Measurements from ENCODE around the gene SLC35G2.
"Not testable (repeated sequence)": the region's sequence is repeated elsewhere in the genome, so short reads cannot be mapped to it uniquely, and the experiment has no call there.

The SLC35G2 gene

GRCh38 chr3:136844724-136845123 is 25.8 kb downstream of the SLC35G2 start:
- Mint-ChIP-seq H3K4me1 (ENCODE audit: low read depth) (peaks cover under 1% of the 10 kb centered on the region), H3K36me3 (peaks cover 16% of the 10 kb centered on the region), H3K4me3 (no peak overlapping the region), H3K27ac (no peak overlapping the region), H3K9me3 (ENCODE audit: low read depth) (no peaks in the 10 kb centered on the region), H3K27me3 (no peaks in the 10 kb centered on the region)

- no peak overlapping the region for H3K27ac Mint-ChIP-seq
- H3K27me3 Mint-ChIP-seq = no peaks in the 10 kb centered on the region
- H3K9me3 Mint-ChIP-seq (ENCODE audit: low read depth) = peaks cover 10% of the 10 kb centered on the region
- H3K4me1 Mint-ChIP-seq (ENCODE audit: low read depth) = peaks cover 2% of the 10 kb centered on the region
- peaks cover 15% of the 10 kb centered on the region for H3K36me3 Mint-ChIP-seq
- no peak overlapping the region for H3K4me3 Mint-ChIP-seq
Measured at GRCh38 chr3:136852180-136852579, 33.3 kb downstream of the SLC35G2 start.

- H3K4me3 Mint-ChIP-seq = no peak overlapping the region
- H3K27me3 Mint-ChIP-seq = no peaks in the 10 kb centered on the region
- H3K9me3 Mint-ChIP-seq (ENCODE audit: low read depth) = peaks cover 10% of the 10 kb centered on the region
- peaks cover 20% of the 10 kb centered on the region for H3K36me3 Mint-ChIP-seq
- H3K27ac Mint-ChIP-seq = no peak overlapping the region
- peaks cover 19% of the 10 kb centered on the region for H3K4me1 Mint-ChIP-seq (ENCODE audit: low read depth)
Measured at GRCh38 chr3:136856665-136857064, 37.7 kb downstream of the SLC35G2 start.

- Mint-ChIP-seq H3K36me3 (peaks cover 20% of the 10 kb centered on the region), H3K27me3 (no peaks in the 10 kb centered on the region), H3K9me3 (ENCODE audit: low read depth) (peaks cover 10% of the 10 kb centered on the region), H3K27ac (no peak overlapping the region), H3K4me1 (ENCODE audit: low read depth) (peaks cover 28% of the 10 kb centered on the region), H3K4me3 (no peak overlapping the region)
Measured at GRCh38 chr3:136858381-136858780, 39.5 kb downstream of the SLC35G2 start.

GRCh38 chr3:136860541-136860940 is 41.6 kb downstream of the SLC35G2 start:
- Mint-ChIP-seq H3K4me1 (ENCODE audit: low read depth) (peaks cover 39% of the 10 kb centered on the region), H3K9me3 (ENCODE audit: low read depth) (peaks cover 10% of the 10 kb centered on the region), H3K27me3 (no peaks in the 10 kb centered on the region), H3K4me3 (peak overlapping the region; percentile 96), H3K36me3 (peaks cover 15% of the 10 kb centered on the region), H3K27ac (peak overlapping the region; percentile 85)

- H3K27ac Mint-ChIP-seq = peak within 1 kb of the TSS; percentile 97
- H3K36me3 Mint-ChIP-seq = peaks cover 12% of the 10 kb centered on the region
- no peaks in the 10 kb centered on the region for H3K27me3 Mint-ChIP-seq
- peak within 1 kb of the TSS; percentile 96 for H3K4me3 Mint-ChIP-seq
- H3K4me1 Mint-ChIP-seq (ENCODE audit: low read depth) = peaks cover 51% of the 10 kb centered on the region
- H3K9me3 Mint-ChIP-seq (ENCODE audit: low read depth) = peaks cover 2% of the 10 kb centered on the region
Measured at GRCh38 chr3:136861890-136862616, 43.1 kb downstream of the SLC35G2 start, which contains the start of gene NCK1. NCK1 (plus strand) TSS chr3:136862208; CDS start chr3:136928002, 65,794 bp downstream.

- H3K27me3 Mint-ChIP-seq = no peaks in the 10 kb centered on the region
- H3K36me3 Mint-ChIP-seq = peaks cover 12% of the 10 kb centered on the region
- peaks cover 56% of the 10 kb centered on the region for H3K4me1 Mint-ChIP-seq (ENCODE audit: low read depth)
- H3K27ac Mint-ChIP-seq = peak overlapping the region; percentile 97
- no peaks in the 10 kb centered on the region for H3K9me3 Mint-ChIP-seq (ENCODE audit: low read depth)
- H3K4me3 Mint-ChIP-seq = peak overlapping the region; percentile 96
Measured at GRCh38 chr3:136862617-136863322, 43.8 kb downstream of the SLC35G2 start.

GRCh38 chr3:136869282-136869681 is 50.4 kb downstream of the SLC35G2 start:
- peaks cover 29% of the 10 kb centered on the region for H3K36me3 Mint-ChIP-seq

GRCh38 chr3:136872258-136872657 is 53.3 kb downstream of the SLC35G2 start:
- H3K4me3 Mint-ChIP-seq; H3K9me3 Mint-ChIP-seq (ENCODE audit: low read depth); H3K27me3 Mint-ChIP-seq: not testable (repeated sequence)
- Mint-ChIP-seq H3K27ac (peak overlapping the region; percentile 1), H3K36me3 (peaks cover 30% of the 10 kb centered on the region), H3K4me1 (ENCODE audit: low read depth) (peaks cover 60% of the 10 kb centered on the region)

More at GRCh38 chr3:136869282-136869681, 50.4 kb downstream of the SLC35G2 start:
- no peaks in the 10 kb centered on the region for H3K9me3 Mint-ChIP-seq (ENCODE audit: low read depth)
- no peak overlapping the region for H3K27ac Mint-ChIP-seq
- H3K4me3 Mint-ChIP-seq = no peak overlapping the region
- no peaks in the 10 kb centered on the region for H3K27me3 Mint-ChIP-seq
- H3K4me1 Mint-ChIP-seq (ENCODE audit: low read depth) = peaks cover 66% of the 10 kb centered on the region

GRCh38 chr3:136879510-136879909 is 60.6 kb downstream of the SLC35G2 start:
- H3K36me3 Mint-ChIP-seq = peaks cover 12% of the 10 kb centered on the region
- H3K4me3 Mint-ChIP-seq; H3K27me3 Mint-ChIP-seq; H3K9me3 Mint-ChIP-seq (ENCODE audit: low read depth); H3K27ac Mint-ChIP-seq: not testable (repeated sequence)
- H3K4me1 Mint-ChIP-seq (ENCODE audit: low read depth) = peaks cover 64% of the 10 kb centered on the region

- Mint-ChIP-seq H3K27me3 (no peaks in the 10 kb centered on the region), H3K4me3 (no peak overlapping the region), H3K36me3 (peaks cover 10% of the 10 kb centered on the region), H3K4me1 (ENCODE audit: low read depth) (peaks cover 77% of the 10 kb centered on the region), H3K9me3 (ENCODE audit: low read depth) (no peaks in the 10 kb centered on the region), H3K27ac (no peak overlapping the region)
Measured at GRCh38 chr3:136882571-136882970, 63.6 kb downstream of the SLC35G2 start.

GRCh38 chr3:136883967-136884720 is 65.2 kb downstream of the SLC35G2 start:
- Mint-ChIP-seq H3K4me3 (peak overlapping the region; percentile 33), H3K9me3 (ENCODE audit: low read depth) (no peaks in the 10 kb centered on the region), H3K36me3 (peaks cover 14% of the 10 kb centered on the region), H3K4me1 (ENCODE audit: low read depth) (peaks cover 78% of the 10 kb centered on the region), H3K27me3 (no peaks in the 10 kb centered on the region), H3K27ac (peak overlapping the region; percentile 67)

GRCh38 chr3:136885357-136886213 is 66.7 kb downstream of the SLC35G2 start:
- Mint-ChIP-seq H3K4me3 (peak overlapping the region; percentile 70), H3K27ac (peak overlapping the region; percentile 75), H3K27me3 (no peaks in the 10 kb centered on the region), H3K36me3 (peaks cover 14% of the 10 kb centered on the region), H3K4me1 (ENCODE audit: low read depth) (peaks cover 82% of the 10 kb centered on the region), H3K9me3 (ENCODE audit: low read depth) (no peaks in the 10 kb centered on the region)

- Mint-ChIP-seq H3K4me3 (no peak overlapping the region), H3K9me3 (ENCODE audit: low read depth) (no peaks in the 10 kb centered on the region), H3K36me3 (peaks cover 19% of the 10 kb centered on the region), H3K4me1 (ENCODE audit: low read depth) (peaks cover 80% of the 10 kb centered on the region), H3K27me3 (no peaks in the 10 kb centered on the region), H3K27ac (no peak overlapping the region)
Measured at GRCh38 chr3:136889947-136890346, 71.0 kb downstream of the SLC35G2 start.
